ENCODE data around the gene MARCOL. TPM values are rescaled to one million over a fixed set of nuclear protein-coding genes. Genes with fewer than 3 reads are reported as not detected.

The MARCOL gene
- total RNA-seq, 1 experiment from 2014 or later, result not detected

GRCh38 chr5:148205865-148206264, 32.5 kb upstream of the MARCOL start:
- ATAC-seq (no peak), DNase-seq (ENCODE audit: low read depth, low spot score) (no peak)
- BruUV-seq (replicated peaks), result no TSS peak
- no peaks in the 10 kb centered on the region; the same call in 1 of the 2 replicates for H3K9me2 ChIP-seq (ENCODE audit: insufficient read depth)
- H3K4me1 ChIP-seq (ENCODE audit: control insufficient read depth in 1 of 2, insufficient read depth in 2 of 2, low read length in 2 of 2), result no peaks in the 10 kb centered on the region
- H4K20me1 ChIP-seq (ENCODE audit: insufficient read depth), result no peaks in the 10 kb centered on the region
- no peaks in the 10 kb centered on the region for H3K36me3 ChIP-seq (ENCODE audit: control insufficient read depth in 1 of 2, insufficient read depth in 2 of 2, low read length in 2 of 2)
- H3K27me3 ChIP-seq (ENCODE audit: insufficient read depth, low read length), result no peaks in the 10 kb centered on the region
- ChIA-PET RAD21 (ENCODE audit: low non-redundant PET in 1 of 2, low total read pairs in 2 of 2, uncharacterized antibody in 2 of 2, unreplicated experiment in 2 of 2) (no interaction called here), CTCF (no interaction called here), POLR2A (no interaction called here)
- H3K4me3 ChIP-seq (replicated peaks in 1 of 2; ENCODE audit: low read depth in 1 of 2, low read length in 2 of 2), result no peak overlapping the region
- H3K79me2 ChIP-seq (ENCODE audit: insufficient read depth, low read length), result no peaks in the 10 kb centered on the region
- no peak overlapping the region for H3K27ac ChIP-seq (ENCODE audit: low read depth, low read length)
- no peak overlapping the region for H3K9ac ChIP-seq (ENCODE audit: low read length)
- no peak overlapping the region for H2AFZ ChIP-seq (ENCODE audit: low read depth, low read length, poor library complexity, severe bottlenecking)
- no peaks in the 10 kb centered on the region for H3K9me3 ChIP-seq (ENCODE audit: control insufficient read depth in 1 of 2, insufficient read depth in 1 of 2, low read depth in 1 of 2, low read length in 2 of 2)
- intact Hi-C loops (cut with micrococcal nuclease), result no loop called here
- no peak for TF ChIP-seq ATF3 (IDR thresholded peaks at IDR 0.05)
- no peak for TF ChIP-seq TCF7L2 (IDR thresholded peaks at IDR 0.05; ENCODE audit: borderline replicate concordance, extremely low read depth, insufficient read depth, insufficient read length)
- no peak for TF ChIP-seq ELF1 (IDR thresholded peaks at IDR 0.05; ENCODE audit: borderline replicate concordance, low read depth)
- no peak for TF ChIP-seq REST (IDR thresholded peaks at IDR 0.05; ENCODE audit: low read depth)
- no peak for TF ChIP-seq CBX3 (IDR thresholded peaks at IDR 0.05; ENCODE audit: low read depth)
- TF ChIP-seq ZNF274 (IDR thresholded peaks at IDR 0.05; ENCODE audit: low read depth, low read length), result no peak
- TF ChIP-seq FOSL1 (IDR thresholded peaks at IDR 0.05; ENCODE audit: low read depth), result no peak
- TF ChIP-seq SIN3A (IDR thresholded peaks at IDR 0.05; ENCODE audit: low read depth), result no peak
- no peak for TF ChIP-seq EGR1 (IDR thresholded peaks at IDR 0.05; ENCODE audit: low read depth)
- no peak for TF ChIP-seq RAD21 (IDR thresholded peaks at IDR 0.05; ENCODE audit: low read depth)
- TF ChIP-seq MAX (IDR thresholded peaks at IDR 0.05), result no peak
- no peak for TF ChIP-seq YY1 (IDR thresholded peaks at IDR 0.05; ENCODE audit: extremely low read depth, insufficient replicate concordance, low read depth, low read length)
- TF ChIP-seq SP1 (IDR thresholded peaks at IDR 0.05; ENCODE audit: low read depth), result no peak
- no peak for TF ChIP-seq POLR2AphosphoS5 (IDR thresholded peaks at IDR 0.05; ENCODE audit: low read depth, low read length)
- no peak for TF ChIP-seq POLR2A (IDR thresholded peaks at IDR 0.05; ENCODE audit: borderline replicate concordance, extremely low read depth, insufficient read depth, insufficient read length)
- no peak for TF ChIP-seq ZBTB33 (IDR thresholded peaks at IDR 0.05; ENCODE audit: extremely low read depth, insufficient replicate concordance, low read length)
- no peak for TF ChIP-seq CEBPB (IDR thresholded peaks at IDR 0.05; ENCODE audit: low read depth)
- H3K4me2 ChIP-seq (ENCODE audit: low read length), result no peak overlapping the region
